LNCaP clone FGC (cell line): ENCODE data around the gene ZNF638.
A peak's percentile ranks its signal among the peaks of the same experiment; 100 is the strongest.

Experiments used
- DNase-seq: peaks from one replicate; pipeline ENCODE4 v3.0.0-alpha.2; 2011; ENCODE audit warnings: low read depth
- H3K4me3 ChIP-seq: 2 replicates; pipeline ENCODE4 v1.5.1; 2011; ENCODE audit warnings: mild to moderate bottlenecking, low read depth, low read length, control low read depth
- CTCF ChIP-seq: IDR thresholded peaks from 2 replicates; pipeline ENCODE4 v1.5.1; 2012; ENCODE audit warnings: mild to moderate bottlenecking; ENCODE audit not compliant: control insufficient read depth, insufficient read depth; ENCODE audit errors: extremely low read depth

Gene ZNF638

GRCh38 chr2:71331581-71332434 is at the start of gene ZNF638:
ZNF638 (plus strand) TSS chr2:71331782; CDS start chr2:71348955, 17,173 bp downstream.
- TF ChIP-seq CTCF, result peak; percentile 49
- DNase-seq, result peak; percentile 42
- peak within 1 kb of the TSS; percentile 77 for H3K4me3 ChIP-seq

- DNase-seq, result no peak
- no peak for TF ChIP-seq CTCF
- H3K4me3 ChIP-seq, result no peak overlapping the region
Measured at GRCh38 chr2:71281950-71282349, 49.6 kb upstream of the ZNF638 start.

GRCh38 chr2:71282493-71282892 is 49.1 kb upstream of the ZNF638 start:
- DNase-seq, result no peak
- peak; percentile 47 for TF ChIP-seq CTCF
- no peak overlapping the region for H3K4me3 ChIP-seq

GRCh38 chr2:71283131-71283530 is 48.5 kb upstream of the ZNF638 start:
- no peak for TF ChIP-seq CTCF
- H3K4me3 ChIP-seq, result no peak overlapping the region
- no peak for DNase-seq

GRCh38 chr2:71285706-71286105 is 45.9 kb upstream of the ZNF638 start:
- H3K4me3 ChIP-seq, result no peak overlapping the region
- no peak for TF ChIP-seq CTCF
- DNase-seq, result no peak

GRCh38 chr2:71291398-71291797 is 40.2 kb upstream of the ZNF638 start:
- H3K4me3 ChIP-seq, result no peak overlapping the region
- TF ChIP-seq CTCF, result no peak
- no peak for DNase-seq

GRCh38 chr2:71292159-71292558 is 39.4 kb upstream of the ZNF638 start:
- no peak for DNase-seq
- H3K4me3 ChIP-seq, result no peak overlapping the region
- no peak for TF ChIP-seq CTCF
